ENCODE data around the gene CR1. TPM values are rescaled to one million over a fixed set of nuclear protein-coding genes. Genes with fewer than 3 reads are reported as not detected.

Gene CR1
- total and polyA plus RNA-seq, 2 experiments from 2014 or later = 0.65 to 0.76 TPM

DNA sequence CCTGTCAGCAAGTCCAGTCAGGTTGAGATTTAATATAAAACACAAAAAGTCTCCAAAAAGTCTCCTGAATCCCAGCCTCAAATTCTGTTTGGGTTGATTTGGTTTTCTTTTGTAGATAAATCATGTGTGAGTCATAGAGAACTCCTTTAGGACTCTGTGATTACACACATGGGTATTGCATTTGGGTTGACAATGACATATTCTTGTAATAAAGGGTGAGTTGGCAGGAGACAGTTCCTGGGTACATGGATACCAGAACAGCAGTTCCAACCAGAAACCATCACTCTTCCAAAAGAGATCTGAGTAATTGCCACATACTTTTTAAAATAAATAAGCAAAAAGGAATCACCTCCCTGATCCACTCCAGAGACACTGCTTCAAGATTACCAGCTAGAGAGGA is 32.9 kb upstream of the CR1 start:
- no peaks in the 10 kb centered on the region for H3K36me3 Mint-ChIP-seq (ENCODE audit: low read depth)
- H3K9me3 Mint-ChIP-seq = no peaks in the 10 kb centered on the region

More for the DNA sequence above, 32.9 kb upstream of the CR1 start:
- Mint-ChIP-seq H3K27me3 (ENCODE audit: insufficient read depth, low read depth, poor library complexity) (no peaks in the 10 kb centered on the region), H3K27ac (no peak overlapping the region), H3K4me1 (no peaks in the 10 kb centered on the region), H3K4me3 (no peak overlapping the region)
- Histone ChIP-seq H3F3A (replicated peaks; ENCODE audit: low read depth) (no peaks in the 10 kb centered on the region), H4K20me1 (replicated peaks; ENCODE audit: insufficient read depth) (no peaks in the 10 kb centered on the region), H3K4me1 (ENCODE audit: insufficient read depth) (no peaks in the 10 kb centered on the region), H3K27me3 (ENCODE audit: insufficient read depth) (no peaks in the 10 kb centered on the region), H3K9me2 (ENCODE audit: insufficient read depth) (no peaks in the 10 kb centered on the region; the same call in 1 of the 2 replicates), H3K79me2 (replicated peaks; ENCODE audit: insufficient read depth) (no peaks in the 10 kb centered on the region), H3K4me2 (no peak overlapping the region), H3K4me3 (no peak overlapping the region), H3K36me3 (ENCODE audit: insufficient read depth) (no peaks in the 10 kb centered on the region), H3K27ac (ENCODE audit: low read depth) (no peak overlapping the region), H2AFZ (no peak overlapping the region)
- ATAC-seq (no peak), DNase-seq (ENCODE audit: low spot score) (no peak)
- TF ChIP-seq STAT1 (IDR thresholded peaks at IDR 0.05; ENCODE audit: unreplicated experiment) (no peak), ZNF462 (CRISPR knock-in tag; IDR thresholded peaks at IDR 0.05) (no peak), ZNF331 (CRISPR knock-in tag; IDR thresholded peaks at IDR 0.05; ENCODE audit: low read depth) (no peak), CREB1 (CRISPR knock-in tag; IDR thresholded peaks at IDR 0.05; ENCODE audit: low read depth) (no peak), POLR2AphosphoS5 (IDR thresholded peaks at IDR 0.05; ENCODE audit: low read depth) (no peak), CTCF (conservative IDR thresholded peaks at IDR 0.05; ENCODE audit: low read depth in 2 of 2) (no peak), EZH2 (IDR thresholded peaks at IDR 0.05; ENCODE audit: low read depth, unreplicated experiment) (no peak), EZH2phosphoT487 (IDR thresholded peaks at IDR 0.05; ENCODE audit: unreplicated experiment) (no peak), JUNB (IDR thresholded peaks at IDR 0.05; ENCODE audit: unreplicated experiment) (no peak), ZNF114 (CRISPR knock-in tag; IDR thresholded peaks at IDR 0.05) (no peak), NANOG (IDR thresholded peaks at IDR 0.05; ENCODE audit: borderline replicate concordance) (no peak), ETS1 (IDR thresholded peaks at IDR 0.05) (no peak)
- TF ChIP-seq, protein P1, sequence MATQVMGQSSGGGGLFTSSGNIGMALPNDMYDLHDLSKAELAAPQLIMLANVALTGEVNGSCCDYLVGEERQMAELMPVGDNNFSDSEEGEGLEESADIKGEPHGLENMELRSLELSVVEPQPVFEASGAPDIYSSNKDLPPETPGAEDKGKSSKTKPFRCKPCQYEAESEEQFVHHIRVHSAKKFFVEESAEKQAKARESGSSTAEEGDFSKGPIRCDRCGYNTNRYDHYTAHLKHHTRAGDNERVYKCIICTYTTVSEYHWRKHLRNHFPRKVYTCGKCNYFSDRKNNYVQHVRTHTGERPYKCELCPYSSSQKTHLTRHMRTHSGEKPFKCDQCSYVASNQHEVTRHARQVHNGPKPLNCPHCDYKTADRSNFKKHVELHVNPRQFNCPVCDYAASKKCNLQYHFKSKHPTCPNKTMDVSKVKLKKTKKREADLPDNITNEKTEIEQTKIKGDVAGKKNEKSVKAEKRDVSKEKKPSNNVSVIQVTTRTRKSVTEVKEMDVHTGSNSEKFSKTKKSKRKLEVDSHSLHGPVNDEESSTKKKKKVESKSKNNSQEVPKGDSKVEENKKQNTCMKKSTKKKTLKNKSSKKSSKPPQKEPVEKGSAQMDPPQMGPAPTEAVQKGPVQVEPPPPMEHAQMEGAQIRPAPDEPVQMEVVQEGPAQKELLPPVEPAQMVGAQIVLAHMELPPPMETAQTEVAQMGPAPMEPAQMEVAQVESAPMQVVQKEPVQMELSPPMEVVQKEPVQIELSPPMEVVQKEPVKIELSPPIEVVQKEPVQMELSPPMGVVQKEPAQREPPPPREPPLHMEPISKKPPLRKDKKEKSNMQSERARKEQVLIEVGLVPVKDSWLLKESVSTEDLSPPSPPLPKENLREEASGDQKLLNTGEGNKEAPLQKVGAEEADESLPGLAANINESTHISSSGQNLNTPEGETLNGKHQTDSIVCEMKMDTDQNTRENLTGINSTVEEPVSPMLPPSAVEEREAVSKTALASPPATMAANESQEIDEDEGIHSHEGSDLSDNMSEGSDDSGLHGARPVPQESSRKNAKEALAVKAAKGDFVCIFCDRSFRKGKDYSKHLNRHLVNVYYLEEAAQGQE (IDR thresholded peaks at IDR 0.05; ENCODE audit: unreplicated experiment) = no peak

All from GM23338 (cell line).